Adrenal gland (tissue), 5 donors: ENCODE results near the gene PHOSPHO1.

Source experiments
- CTCF ChIP-seq, 6 experiments: fragments of 450-650 bp in 4 of 6; fragments of 200-600 bp in 2 of 6; sonication (generic) in 1 of 6; IDR thresholded peaks; 1 replicate in 5 of 6; 2 replicates in 1 of 6; pipeline versions ENCODE4 v1.5.1 to v1.8.0; 2016 to 2021; ENCODE audit warnings: antibody characterized with exemption in 6 of 6, mild to moderate bottlenecking in 2 of 6, moderate library complexity in 1 of 6
- POLR2A ChIP-seq, 2 donors: fragments of 450-650 bp; IDR thresholded peaks; one replicate each; pipeline ENCODE4 v1.6.1; 2017; ENCODE audit warnings: antibody characterized with exemption in 2 of 2, mild to moderate bottlenecking in 2 of 2, moderate library complexity in 1 of 2
- donor health status: DM: no; HTN: no; CAD: no.

- no peak for TF ChIP-seq CTCF (IDR thresholded peaks at IDR 0.05)
- TF ChIP-seq POLR2A (IDR thresholded peaks at IDR 0.05): no peak
Measured at GRCh38 chr17:49224997-49225337, 5.6 kb downstream of the PHOSPHO1 start.
